OCI-M1 (cell line): Measurements from ENCODE around the gene ADK.

Experiments used
- DNase-seq: peaks from one replicate; lab custom pipeline; 2025; lab: John Stamatoyannopoulos, UW

Gene ADK

DNA sequence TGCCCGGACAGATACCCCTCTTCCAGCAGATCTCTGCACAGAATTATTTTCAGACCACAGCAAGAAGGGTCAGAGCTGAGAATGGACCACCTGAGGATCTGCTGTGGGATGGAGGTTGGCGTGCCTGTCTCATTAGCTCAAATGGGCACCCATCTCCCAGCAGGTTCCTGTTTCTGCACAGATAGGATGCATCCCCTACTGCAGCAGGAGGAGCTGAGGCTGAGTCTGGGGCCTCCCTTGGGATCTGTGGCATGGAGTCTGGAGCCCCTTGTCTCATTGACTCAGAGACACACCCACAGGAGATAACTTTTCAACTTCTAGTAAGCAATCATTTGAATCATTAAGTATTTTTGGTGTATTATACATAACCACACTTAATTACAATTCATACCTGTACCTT lies 212.7 kb downstream of the ADK start:
- DNase-seq = no peak

GRCh38 chr10:74365109-74365508 lies 214.1 kb downstream of the ADK start:
- no peak for DNase-seq

DNA sequence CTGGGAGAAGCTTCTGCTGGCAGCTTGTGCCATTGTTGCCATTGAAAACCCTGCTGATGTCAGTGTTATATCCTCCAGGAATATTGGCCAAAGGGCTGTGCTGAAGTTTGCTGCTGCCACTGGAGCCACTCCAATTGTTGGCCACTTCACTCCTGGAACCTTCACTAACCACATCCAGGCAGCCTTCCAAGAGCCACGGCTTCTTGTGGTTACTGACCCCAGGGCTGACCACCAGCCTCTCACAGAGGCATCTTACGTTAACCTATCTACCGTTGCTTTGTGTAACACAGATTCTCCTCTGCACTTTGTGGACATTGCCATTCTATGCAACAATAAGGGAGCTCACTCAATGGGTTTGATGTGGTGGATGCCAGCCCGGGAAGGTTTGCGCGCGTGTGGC lies 220.7 kb downstream of the ADK start:
- no peak for DNase-seq

GRCh38 chr10:74373059-74373458 lies 222.0 kb downstream of the ADK start:
- DNase-seq = no peak

DNA sequence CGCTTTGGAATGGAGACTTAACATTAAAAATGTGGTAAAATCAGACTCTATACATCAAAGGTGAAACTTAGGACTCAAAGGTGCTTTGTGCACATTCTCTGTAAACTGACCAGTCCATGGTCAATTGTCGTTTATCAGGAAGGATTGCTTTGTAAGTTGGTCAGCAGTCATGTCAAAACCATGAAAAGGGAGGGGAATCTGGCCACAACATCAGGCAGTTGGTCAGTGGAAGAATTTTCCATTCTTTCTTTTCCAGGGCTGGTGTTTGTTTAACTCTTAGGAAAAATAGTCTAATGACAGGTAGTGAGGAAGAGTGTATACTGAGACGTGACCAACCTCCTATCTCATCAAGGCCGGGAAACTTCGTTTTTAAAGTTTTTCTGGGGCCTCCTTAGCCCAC lies 226.5 kb downstream of the ADK start:
- DNase-seq = no peak

DNA sequence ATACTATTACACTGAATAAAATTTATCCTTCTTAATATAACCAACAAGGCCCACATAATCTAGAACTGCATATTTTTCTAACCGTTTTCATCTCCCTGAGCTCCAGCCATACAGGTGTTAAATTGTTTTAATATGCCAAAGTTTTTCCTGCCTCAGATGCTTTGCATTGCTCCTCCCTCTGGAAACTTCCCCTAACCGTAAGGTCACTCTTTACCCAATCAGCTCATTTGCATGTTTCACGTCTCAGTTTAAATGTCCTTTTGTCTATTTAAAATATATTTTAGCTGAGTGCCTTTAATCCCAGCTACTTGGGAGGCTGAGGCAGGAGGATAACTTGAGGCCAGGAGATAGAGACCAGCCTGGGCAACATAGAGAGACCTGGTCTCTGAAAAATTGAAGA lies 228.5 kb downstream of the ADK start:
- DNase-seq = no peak

GRCh38 chr10:74380795-74381194 lies 229.8 kb downstream of the ADK start:
- DNase-seq = no peak

DNA sequence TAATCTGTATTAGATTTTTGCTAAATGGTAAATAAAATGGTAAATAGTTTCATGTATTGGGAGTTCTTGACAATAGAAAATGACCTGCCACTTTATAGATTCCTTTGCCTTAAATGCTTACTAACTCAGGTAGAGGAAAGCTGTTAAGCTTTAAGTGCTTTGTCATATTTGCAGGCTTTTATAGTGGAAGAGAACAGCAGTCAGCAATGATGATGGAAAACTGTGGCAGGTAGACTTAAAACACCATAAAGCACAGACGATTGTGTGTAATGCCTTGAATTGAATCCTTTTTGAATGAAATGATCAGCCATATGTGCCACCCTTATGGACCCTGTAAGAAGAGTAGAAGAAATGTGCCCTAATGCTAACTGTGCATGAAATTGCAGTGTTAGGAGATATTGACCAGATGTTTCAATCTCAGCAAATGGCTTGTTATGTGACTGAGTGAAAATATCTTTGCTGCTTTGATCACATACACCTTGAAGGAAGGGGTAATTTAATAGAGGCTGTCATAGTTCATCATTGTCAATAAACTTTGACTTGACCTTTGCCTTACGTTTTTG lies 230.4 kb downstream of the ADK start:
- DNase-seq = no peak

DNA sequence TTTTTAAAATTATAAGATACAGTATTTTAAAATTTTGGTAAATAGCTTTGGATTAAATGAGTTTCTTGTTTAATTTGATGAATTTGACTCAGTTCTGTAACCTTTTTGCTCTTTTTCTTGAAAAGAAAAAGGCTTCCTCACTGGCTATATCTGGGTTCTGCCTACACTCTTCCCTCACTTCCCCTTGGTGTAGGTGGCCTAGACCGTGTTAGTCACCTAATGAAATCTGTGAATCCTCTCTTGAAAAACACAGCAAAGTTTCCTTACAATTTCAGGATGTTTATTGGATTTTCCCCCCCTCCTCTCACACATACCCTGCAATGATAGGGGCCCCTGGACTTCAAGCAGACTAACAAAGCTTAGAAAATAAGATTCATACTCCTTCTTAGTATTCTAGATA lies 231.6 kb downstream of the ADK start:
- DNase-seq = no peak

DNA sequence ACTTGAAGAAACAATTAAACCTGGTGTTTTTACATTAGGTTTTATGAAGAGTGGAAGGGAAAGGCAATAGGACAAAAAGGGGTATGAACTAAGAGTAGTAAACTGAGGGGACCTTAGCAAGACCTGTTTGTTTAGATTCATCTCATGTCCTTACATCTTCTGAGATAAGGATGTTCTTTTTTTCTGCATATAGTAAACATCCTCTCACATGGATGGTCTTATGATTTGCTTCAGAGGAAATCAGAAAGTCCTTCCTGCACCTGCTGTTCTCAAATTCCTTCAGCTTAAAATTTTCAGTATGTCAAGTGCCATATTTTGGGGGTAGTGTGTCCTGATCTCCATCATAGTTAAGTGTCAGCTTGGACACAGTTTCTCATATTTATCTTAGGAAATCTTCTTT lies 232.6 kb downstream of the ADK start:
- DNase-seq = no peak

DNA sequence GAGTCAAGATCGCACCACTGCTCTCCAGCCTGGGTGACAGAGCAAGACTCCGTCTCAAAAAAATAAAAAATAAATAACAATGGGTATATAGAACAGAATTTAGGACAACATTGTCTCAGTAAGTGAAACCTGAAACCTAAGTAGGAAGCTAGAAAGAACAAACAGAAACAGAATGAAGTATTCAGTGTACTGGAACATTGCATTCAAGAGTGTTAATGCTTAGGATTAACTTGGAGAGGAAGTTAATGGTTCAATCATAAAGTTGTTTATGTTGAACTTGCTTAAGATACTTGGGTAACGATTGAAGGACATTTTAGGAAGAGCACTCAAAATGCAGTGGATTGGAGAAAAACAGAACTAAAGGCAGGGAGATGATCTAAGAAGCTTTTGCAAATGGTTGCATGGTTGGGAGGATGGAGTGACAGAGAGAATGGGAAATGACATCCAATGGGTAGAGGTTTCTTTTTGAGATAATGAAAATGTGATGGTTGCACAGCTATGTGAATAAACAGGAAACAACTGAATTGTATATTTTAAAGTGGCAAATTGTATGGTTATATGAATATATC lies 233.7 kb downstream of the ADK start:
- DNase-seq = no peak

DNA sequence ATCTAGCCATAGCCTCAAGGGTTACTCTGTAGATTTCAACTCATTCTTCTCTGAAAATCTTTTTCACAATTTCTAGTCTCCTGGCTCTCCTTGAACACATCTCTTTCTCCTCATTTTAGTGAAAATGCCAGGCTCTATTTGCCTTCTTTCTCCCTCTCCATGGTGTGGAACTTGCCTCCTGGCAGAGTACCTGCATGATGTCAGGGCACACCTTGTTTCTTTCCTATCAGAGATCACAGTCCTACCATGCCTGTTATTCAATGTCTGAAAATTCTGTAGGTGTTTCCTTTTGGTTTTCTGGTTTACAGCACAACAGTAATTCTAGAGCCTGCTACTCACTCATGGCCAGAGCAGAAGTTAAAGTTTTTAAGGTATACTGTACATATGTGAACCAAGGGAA lies 237.8 kb downstream of the ADK start:
- no peak for DNase-seq

DNA sequence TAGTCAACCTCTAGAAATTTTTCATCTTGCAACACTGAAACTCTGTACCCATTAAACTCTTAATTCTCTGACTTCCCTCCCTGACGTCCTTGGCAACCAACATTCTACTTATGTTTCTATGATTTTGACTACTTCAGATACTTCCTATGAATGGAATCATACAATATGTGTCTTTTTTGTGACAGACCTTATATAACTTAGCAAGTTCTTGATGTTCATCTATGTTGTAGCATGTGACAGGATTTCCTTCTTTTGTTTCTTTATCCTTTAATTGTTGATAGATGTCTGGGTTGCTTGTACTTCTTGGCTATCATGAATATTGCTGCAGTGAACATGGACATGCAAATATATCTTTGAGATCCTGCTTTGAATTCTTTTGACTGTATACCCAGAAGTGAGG lies 240.8 kb downstream of the ADK start:
- DNase-seq = no peak

DNA sequence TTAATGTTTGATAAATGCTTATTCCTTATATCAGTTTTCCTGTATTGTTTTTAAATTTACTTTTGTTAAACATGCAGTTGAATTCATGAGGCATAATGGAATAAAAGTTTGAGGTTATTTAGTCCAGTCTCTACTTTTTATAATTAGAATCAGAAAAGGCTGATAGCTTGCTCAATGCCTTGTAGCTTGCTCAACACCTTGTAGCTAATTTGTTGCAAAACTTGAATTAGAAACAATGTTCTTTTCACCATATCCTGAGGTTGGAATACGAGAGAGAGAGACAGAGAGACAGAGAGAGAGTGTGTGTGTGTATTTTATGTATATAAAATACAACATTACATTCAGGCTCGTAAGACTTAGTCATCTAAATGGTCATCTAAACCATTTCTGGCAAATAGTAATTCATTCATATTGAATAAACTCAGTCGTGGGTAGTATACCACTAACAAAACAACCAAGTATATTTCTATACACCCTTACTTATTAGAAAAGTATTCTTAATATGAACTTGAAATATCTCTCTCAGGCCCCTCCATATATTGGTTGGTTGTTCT lies 243.5 kb downstream of the ADK start:
- no peak for DNase-seq

DNA sequence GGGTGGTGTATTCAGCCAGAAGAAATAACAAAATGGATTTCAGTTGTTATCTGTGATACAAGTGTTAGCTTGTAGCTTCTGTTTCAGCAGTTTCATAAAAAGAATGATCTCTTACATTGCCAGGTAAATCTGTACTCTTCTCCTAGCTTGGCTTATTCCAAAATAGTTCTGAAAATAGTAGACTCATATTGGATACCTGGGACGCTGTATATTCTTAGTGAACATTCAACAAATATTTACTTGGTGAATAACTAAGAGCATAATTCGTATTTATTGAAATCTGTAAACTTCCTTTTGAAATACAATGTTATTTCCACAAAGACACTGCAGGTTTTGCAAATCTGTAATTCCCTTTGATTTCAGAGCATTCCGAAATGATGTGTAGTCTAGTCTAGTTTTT lies 249.2 kb downstream of the ADK start:
- no peak for DNase-seq

- no peak for DNase-seq
Observed at GRCh38 chr10:74406006-74406405, 255.0 kb downstream of the ADK start.

GRCh38 chr10:74415146-74415839 lies 264.3 kb downstream of the ADK start:
- DNase-seq = no peak

GRCh38 chr10:74417397-74417796 lies 266.4 kb downstream of the ADK start:
- DNase-seq = no peak

DNA sequence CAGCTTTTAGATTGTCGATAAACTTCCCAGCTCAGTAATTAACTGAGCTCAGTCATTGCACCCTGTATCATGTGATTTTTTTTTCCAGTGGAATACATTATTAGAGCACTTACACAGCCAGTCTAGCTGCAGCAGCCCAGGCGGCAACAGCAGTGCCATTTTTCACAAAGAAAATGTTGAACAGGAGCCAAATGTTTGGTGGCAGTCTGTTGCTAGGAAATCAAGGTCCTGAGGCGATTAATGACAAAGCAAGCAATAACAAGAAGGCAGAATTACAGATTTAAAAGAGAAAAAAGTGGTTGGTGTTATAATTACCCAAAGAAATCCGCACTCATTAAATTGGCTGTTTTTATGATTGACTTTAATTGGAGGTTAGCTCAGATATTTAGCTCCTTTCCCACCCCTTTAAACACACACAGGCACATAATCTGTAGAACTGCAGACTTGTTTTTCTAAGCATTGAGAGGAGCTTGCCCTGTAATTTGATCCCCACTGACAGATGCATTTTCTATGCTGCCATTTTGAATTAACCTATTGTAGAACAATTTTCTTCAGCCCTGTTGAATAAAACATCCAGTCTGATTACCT lies 267.4 kb downstream of the ADK start:
- peak; percentile 15 for DNase-seq

- DNase-seq = peak; percentile 35
Observed at GRCh38 chr10:74419491-74419951, 268.5 kb downstream of the ADK start.

DNA sequence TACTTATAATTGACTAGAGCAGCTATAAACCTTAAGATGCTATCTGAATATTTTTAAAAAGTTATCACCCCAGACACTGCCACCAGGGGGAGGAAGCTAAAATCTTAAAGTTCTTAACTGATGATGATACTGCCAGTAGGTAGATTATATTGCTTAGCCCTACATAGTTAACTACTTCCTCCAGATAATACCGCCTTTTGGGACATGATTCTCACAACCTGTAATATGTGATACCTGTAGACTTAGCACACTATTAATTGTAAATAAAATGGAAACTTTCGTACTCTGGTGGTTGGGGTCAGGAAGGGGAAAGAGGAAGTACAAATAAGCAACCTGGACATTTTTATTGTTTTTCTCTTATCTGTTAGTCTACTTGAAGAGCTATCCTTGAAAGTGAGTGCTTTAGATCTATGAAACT lies 268.9 kb downstream of the ADK start:
- DNase-seq = peak; percentile 37

DNA sequence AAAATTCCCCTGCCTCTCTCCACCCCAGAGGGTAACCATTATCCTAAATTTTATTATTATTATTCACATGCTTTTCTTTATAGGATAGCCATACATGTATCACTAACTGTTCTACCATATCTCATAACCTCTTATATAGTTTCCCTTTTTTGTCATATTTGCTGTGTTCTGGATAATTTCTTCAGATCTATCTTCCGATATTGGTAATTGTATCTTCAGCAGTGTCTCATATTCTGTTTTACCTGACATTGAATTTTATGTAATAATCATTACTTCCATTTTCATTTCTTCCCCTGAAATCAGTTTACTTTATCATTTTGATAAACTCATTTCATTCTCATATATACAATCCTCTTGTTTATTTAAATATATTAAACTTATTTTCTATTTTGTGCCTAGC lies 273.5 kb downstream of the ADK start:
- DNase-seq = no peak

GRCh38 chr10:74425456-74426001 lies 274.5 kb downstream of the ADK start:
- no peak for DNase-seq
